GM23338 (cell line): ENCODE data around the gene RPUSD3. TPM values are rescaled to one million over a fixed set of nuclear protein-coding genes. Genes with fewer than 3 reads are reported as not detected.

Source experiments
- ATAC-seq: fragments of 200-7000 bp; cut with Tn5 transposase; 3 replicates; pipeline ENCODE4 v1.9.1; 2020
- DNase-seq: peaks from one replicate; pipeline ENCODE4 v3.0.0-alpha.2; 2015; ENCODE audit warnings: low spot score
- H2AFZ ChIP-seq: fragments of 200-600 bp; sonication (generic); 2 replicates; pipeline ENCODE4 v1.8.0; 2016; ENCODE audit warnings: antibody characterized with exemption, mild to moderate bottlenecking, moderate library complexity
- H3F3A ChIP-seq: fragments of 200-600 bp; sonication (generic); replicated peaks from 2 replicates; pipeline ENCODE4 v1.8.0; 2017; ENCODE audit warnings: antibody characterized with exemption, mixed run types, low read depth
- H3K27ac ChIP-seq: fragments of 200-600 bp; sonication (generic); 2 replicates; pipeline ENCODE4 v1.6.1; 2016; ENCODE audit warnings: low read depth
- H3K27me3 ChIP-seq: fragments of 200-600 bp; sonication (generic); 2 replicates; pipeline ENCODE4 v1.8.0; 2016; ENCODE audit warnings: mild to moderate bottlenecking, mixed run types, moderate library complexity; ENCODE audit not compliant: insufficient read depth
- H3K36me3 ChIP-seq: fragments of 200-600 bp; sonication (generic); 2 replicates; pipeline ENCODE4 v1.8.0; 2016; ENCODE audit warnings: mild to moderate bottlenecking; ENCODE audit not compliant: insufficient read depth
- H3K4me1 ChIP-seq: fragments of 200-600 bp; sonication (generic); 2 replicates; pipeline ENCODE4 v1.8.0; 2016; ENCODE audit warnings: mild to moderate bottlenecking, moderate library complexity; ENCODE audit not compliant: insufficient read depth
- H3K4me2 ChIP-seq: fragments of 200-600 bp; sonication (generic); 2 replicates; pipeline ENCODE4 v1.7.1; 2017; ENCODE audit warnings: mixed run types
- H3K4me3 ChIP-seq: fragments of 200-600 bp; sonication (generic); 2 replicates; pipeline ENCODE4 v1.6.1; 2016; ENCODE audit warnings: mixed run types
- H3K79me2 ChIP-seq: fragments of 200-600 bp; sonication (generic); replicated peaks from 2 replicates; pipeline ENCODE4 v1.8.0; 2017; ENCODE audit warnings: mild to moderate bottlenecking; ENCODE audit not compliant: insufficient read depth
- H3K9me2 ChIP-seq: fragments of 200-600 bp; sonication (generic); 2 replicates; pipeline ENCODE4 v1.8.0; 2017; ENCODE audit not compliant: insufficient read depth
- H4K20me1 ChIP-seq: fragments of 200-600 bp; sonication (generic); replicated peaks from 2 replicates; pipeline ENCODE4 v1.8.0; 2017; ENCODE audit warnings: mild to moderate bottlenecking; ENCODE audit not compliant: insufficient read depth
- H3K27ac Mint-ChIP-seq: 2 replicates; pipeline ENCODE4 v1.8.0; 2020; ENCODE audit warnings: inconsistent platforms, mild to moderate bottlenecking, moderate library complexity, mixed read lengths
- H3K27me3 Mint-ChIP-seq: 3 replicates; pipeline ENCODE4 v1.8.0; 2022; ENCODE audit warnings: low read depth, mild to moderate bottlenecking, moderate library complexity, mixed read lengths, inconsistent platforms; ENCODE audit not compliant: insufficient read depth, poor library complexity
- H3K36me3 Mint-ChIP-seq: 3 replicates; pipeline ENCODE4 v1.8.0; 2021; ENCODE audit warnings: low read depth, mild to moderate bottlenecking, inconsistent platforms, moderate library complexity, mixed read lengths
- H3K4me1 Mint-ChIP-seq: 3 replicates; pipeline ENCODE4 v1.8.0; 2020; ENCODE audit warnings: mild to moderate bottlenecking, inconsistent platforms, mixed read lengths
- H3K4me3 Mint-ChIP-seq: 3 replicates; pipeline ENCODE4 v1.8.0; 2021; ENCODE audit warnings: moderate library complexity, mild to moderate bottlenecking, inconsistent platforms, mixed read lengths
- H3K9me3 Mint-ChIP-seq: 3 replicates; pipeline ENCODE4 v1.8.0; 2020; ENCODE audit warnings: moderate library complexity, mild to moderate bottlenecking, inconsistent platforms, mixed read lengths
- CREB1 ChIP-seq: fragments of 250-450 bp; sonication (Bioruptor Pico); IDR thresholded peaks from 2 replicates; pipeline ENCODE4 v1.5.0; 2020; ENCODE audit warnings: low read depth, mild to moderate bottlenecking, moderate library complexity
- EZH2 ChIP-seq: fragments of 200-600 bp; sonication (generic); IDR thresholded peaks from one replicate; pipeline ENCODE4 v1.8.0; 2017; ENCODE audit warnings: antibody characterized with exemption, mild to moderate bottlenecking, low read depth; ENCODE audit not compliant: unreplicated experiment
- EZH2phosphoT487 ChIP-seq: fragments of 200-600 bp; sonication (generic); IDR thresholded peaks from one replicate; pipeline ENCODE4 v1.8.1; 2018; ENCODE audit warnings: antibody characterized with exemption; ENCODE audit not compliant: unreplicated experiment
- JUNB ChIP-seq: IDR thresholded peaks from one replicate; pipeline ENCODE4 v1.6.1; 2016; ENCODE audit warnings: antibody characterized with exemption; ENCODE audit not compliant: unreplicated experiment
- NANOG ChIP-seq: IDR thresholded peaks from 2 replicates; pipeline ENCODE4 v1.6.1; 2016; ENCODE audit warnings: antibody characterized with exemption, borderline replicate concordance
- POLR2AphosphoS5 ChIP-seq: IDR thresholded peaks from 2 replicates; pipeline ENCODE4 v1.6.1; 2016; ENCODE audit warnings: antibody characterized with exemption, low read depth
- REST ChIP-seq: IDR thresholded peaks from one replicate; pipeline ENCODE4 v1.6.1; 2018; ENCODE audit warnings: antibody characterized with exemption; ENCODE audit not compliant: unreplicated experiment
- STAT1 ChIP-seq: IDR thresholded peaks from one replicate; pipeline ENCODE4 v1.6.1; 2016; ENCODE audit warnings: antibody characterized with exemption; ENCODE audit not compliant: unreplicated experiment
- ZNF114 ChIP-seq: fragments of 250-450 bp; sonication (Bioruptor Pico); IDR thresholded peaks from 2 replicates; pipeline ENCODE4 v1.5.0; 2020; ENCODE audit warnings: mild to moderate bottlenecking, moderate library complexity
- ZNF331 ChIP-seq: fragments of 250-450 bp; sonication (Bioruptor Pico); IDR thresholded peaks from 2 replicates; pipeline ENCODE4 v1.5.0; 2020; ENCODE audit warnings: low read depth, mild to moderate bottlenecking, moderate library complexity
- ZNF462 ChIP-seq: fragments of 250-450 bp; sonication (Bioruptor Pico); IDR thresholded peaks from 2 replicates; pipeline ENCODE4 v1.5.0; 2020; ENCODE audit warnings: mild to moderate bottlenecking, moderate library complexity
- polyA plus RNA-seq: library from polyadenylated mRNA; unstranded; fragments of >200 nt; fragmentation: Nextera tagmentation; extraction: Ambion mirVana; gene quantifications from 2 replicates; pipeline ENCODE4 v1.2.1, GENCODE V29; 2016
- total RNA-seq: library from RNA; depleted of rRNA; stranded (reverse); fragments of >200 nt; shearing (Covaris generic); gene quantifications from 2 replicates; pipeline ENCODE4 v1.2.3, GENCODE V29; 2014
- TF ChIP-seq, protein P1 (sequence below), 2 experiments: fragments of 200-600 bp in 1 of 2; sonication (generic) in 1 of 2; conservative IDR thresholded peaks; 2 replicates each; pipeline versions ENCODE4 v1.5.1 to v1.6.1; 2016 to 2017; ENCODE audit warnings: antibody characterized with exemption in 2 of 2, low read depth in 2 of 2, mild to moderate bottlenecking in 2 of 2, moderate library complexity in 1 of 2
- TF ChIP-seq, protein P2 (sequence below): IDR thresholded peaks from 2 replicates; pipeline ENCODE4 v1.6.1; 2016; ENCODE audit warnings: antibody characterized with exemption

The RPUSD3 gene
- total and polyA plus RNA-seq, 2 experiments from 2014 or later, result 64.3 to 73.4 TPM

- no peak for TF ChIP-seq CREB1 (CRISPR knock-in tag)
- TF ChIP-seq EZH2phosphoT487, result no peak
- no peak for TF ChIP-seq STAT1
- TF ChIP-seq POLR2AphosphoS5, result no peak
- TF ChIP-seq ZNF331 (CRISPR knock-in tag), result no peak
- TF ChIP-seq, protein P1, sequence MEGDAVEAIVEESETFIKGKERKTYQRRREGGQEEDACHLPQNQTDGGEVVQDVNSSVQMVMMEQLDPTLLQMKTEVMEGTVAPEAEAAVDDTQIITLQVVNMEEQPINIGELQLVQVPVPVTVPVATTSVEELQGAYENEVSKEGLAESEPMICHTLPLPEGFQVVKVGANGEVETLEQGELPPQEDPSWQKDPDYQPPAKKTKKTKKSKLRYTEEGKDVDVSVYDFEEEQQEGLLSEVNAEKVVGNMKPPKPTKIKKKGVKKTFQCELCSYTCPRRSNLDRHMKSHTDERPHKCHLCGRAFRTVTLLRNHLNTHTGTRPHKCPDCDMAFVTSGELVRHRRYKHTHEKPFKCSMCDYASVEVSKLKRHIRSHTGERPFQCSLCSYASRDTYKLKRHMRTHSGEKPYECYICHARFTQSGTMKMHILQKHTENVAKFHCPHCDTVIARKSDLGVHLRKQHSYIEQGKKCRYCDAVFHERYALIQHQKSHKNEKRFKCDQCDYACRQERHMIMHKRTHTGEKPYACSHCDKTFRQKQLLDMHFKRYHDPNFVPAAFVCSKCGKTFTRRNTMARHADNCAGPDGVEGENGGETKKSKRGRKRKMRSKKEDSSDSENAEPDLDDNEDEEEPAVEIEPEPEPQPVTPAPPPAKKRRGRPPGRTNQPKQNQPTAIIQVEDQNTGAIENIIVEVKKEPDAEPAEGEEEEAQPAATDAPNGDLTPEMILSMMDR (conservative IDR thresholded peaks at IDR 0.05; ENCODE audit: low read depth in 2 of 2), result no peak
- no peak for TF ChIP-seq NANOG
- TF ChIP-seq EZH2, result no peak
- TF ChIP-seq ZNF462 (CRISPR knock-in tag), result no peak
- TF ChIP-seq REST, result no peak
- TF ChIP-seq, protein P2, sequence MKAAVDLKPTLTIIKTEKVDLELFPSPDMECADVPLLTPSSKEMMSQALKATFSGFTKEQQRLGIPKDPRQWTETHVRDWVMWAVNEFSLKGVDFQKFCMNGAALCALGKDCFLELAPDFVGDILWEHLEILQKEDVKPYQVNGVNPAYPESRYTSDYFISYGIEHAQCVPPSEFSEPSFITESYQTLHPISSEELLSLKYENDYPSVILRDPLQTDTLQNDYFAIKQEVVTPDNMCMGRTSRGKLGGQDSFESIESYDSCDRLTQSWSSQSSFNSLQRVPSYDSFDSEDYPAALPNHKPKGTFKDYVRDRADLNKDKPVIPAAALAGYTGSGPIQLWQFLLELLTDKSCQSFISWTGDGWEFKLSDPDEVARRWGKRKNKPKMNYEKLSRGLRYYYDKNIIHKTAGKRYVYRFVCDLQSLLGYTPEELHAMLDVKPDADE, result no peak
- TF ChIP-seq ZNF114 (CRISPR knock-in tag), result no peak
- no peak for TF ChIP-seq JUNB
- Histone ChIP-seq H3K36me3 (0 out of 2 replicates have a peak, but pooled peaks cover 9% of the 10 kb centered on the region), H3K27me3 (no peaks in the 10 kb centered on the region), H3F3A (peaks cover 9% of the 10 kb centered on the region; the same call in 1 of the 2 replicates), H4K20me1 (peaks cover 4% of the 10 kb centered on the region; the same call in 1 of the 2 replicates), H3K4me1 (peaks cover 5% of the 10 kb centered on the region; the same call in 1 of the 2 replicates), H3K27ac (no peak overlapping the region), H3K4me3 (no peak overlapping the region), H3K79me2 (peaks cover 17% of the 10 kb centered on the region), H3K9me2 (no peaks in the 10 kb centered on the region), H3K4me2 (no peak overlapping the region), H2AFZ (no peak overlapping the region)
- ATAC-seq (no peak), DNase-seq (no peak)
- no peak overlapping the region for H3K27ac Mint-ChIP-seq
- H3K4me3 Mint-ChIP-seq, result no peak overlapping the region; the same call in 2 of the 3 replicates
- H3K4me1 Mint-ChIP-seq, result peaks cover 12% of the 10 kb centered on the region
- no peaks in the 10 kb centered on the region for H3K9me3 Mint-ChIP-seq
- peaks cover 11% of the 10 kb centered on the region for H3K27me3 Mint-ChIP-seq
- peaks cover 29% of the 10 kb centered on the region for H3K36me3 Mint-ChIP-seq
Measured at GRCh38 chr3:9889405-9889804, 45.6 kb upstream of the RPUSD3 start.
